Panc1 (cell line): Measurements from ENCODE around the gene RPS6KB1. TPM values are rescaled to one million over a fixed set of nuclear protein-coding genes. Genes with fewer than 3 reads are reported as not detected.
A peak's percentile ranks its signal among the peaks of the same experiment; 100 is the strongest.

Source experiments
- ATAC-seq: fragments of 200-7000 bp; cut with Tn5 transposase; 2 replicates; pipeline ENCODE4 v1.9.1; 2020; ENCODE audit warnings: mild to moderate bottlenecking, moderate library complexity
- BruUV-seq: library from RNA; stranded (reverse); fragments of 400-500 nt; replicated peaks from 2 replicates; lab custom pipeline; 2021; lab: Mats Ljungman, UMichigan
- CTCF ChIA-PET: fragments of 300-600 bp; sonication (Branson Sonifier 250); formaldehyde crosslinking; loops from one replicate; lab custom pipeline; 2022; ENCODE audit warnings: antibody characterized with exemption; lab: Charles Lee
- POLR2A ChIA-PET: fragments of 300-600 bp; sonication (Branson Sonifier 250); formaldehyde crosslinking; loops from one replicate; lab custom pipeline; 2022; ENCODE audit warnings: antibody characterized with exemption; lab: Charles Lee
- DNase-seq: peaks from one replicate; pipeline ENCODE4 v3.0.0-alpha.2; 2010; ENCODE audit warnings: low read depth, low spot score
- H3K27ac ChIP-seq: 2 replicates; pipeline ENCODE4 v1.5.1; 2011; ENCODE audit warnings: mild to moderate bottlenecking, low read length, inconsistent platforms
- H3K27me3 ChIP-seq: fragments of 200-500 bp; sonication (Bioruptor generic); 2 replicates; pipeline ENCODE4 v1.6.0; 2014; ENCODE audit warnings: low read length, inconsistent platforms; ENCODE audit not compliant: control insufficient read depth, insufficient read depth
- H3K36me3 ChIP-seq: fragments of 200-500 bp; sonication (Bioruptor generic); 2 replicates; pipeline ENCODE4 v1.5.1; 2014; ENCODE audit warnings: inconsistent platforms, mild to moderate bottlenecking, low read length, moderate library complexity; ENCODE audit not compliant: control insufficient read depth, insufficient read depth
- H3K4me1 ChIP-seq: 2 replicates; pipeline ENCODE4 v1.5.1; 2011; ENCODE audit warnings: inconsistent platforms, mild to moderate bottlenecking, low read length, moderate library complexity; ENCODE audit not compliant: control insufficient read depth, insufficient read depth
- H3K4me3 ChIP-seq, 2 experiments: 2 replicates each; pipeline ENCODE4 v1.5.1; 2011 to 2012; ENCODE audit warnings: low read depth in 2 of 2, low read length in 2 of 2, mild to moderate bottlenecking in 2 of 2, inconsistent platforms in 1 of 2, moderate library complexity in 1 of 2
- H3K9me3 ChIP-seq: fragments of 200-500 bp; sonication (Bioruptor generic); 2 replicates; pipeline ENCODE4 v1.5.1; 2014; ENCODE audit warnings: low read depth, mild to moderate bottlenecking, inconsistent platforms, low read length, moderate library complexity; ENCODE audit not compliant: control insufficient read depth, insufficient read depth
- CTCF ChIP-seq: fragments of 450-650 bp; IDR thresholded peaks from 2 replicates; pipeline ENCODE4 v1.5.1; 2017; ENCODE audit warnings: mild to moderate bottlenecking
- POLR2AphosphoS5 ChIP-seq: IDR thresholded peaks from 2 replicates; pipeline ENCODE4 v1.6.1; 2012; ENCODE audit warnings: mild to moderate bottlenecking, low read depth, low read length, moderate library complexity
- REST ChIP-seq, 2 experiments: IDR thresholded peaks; 2 replicates each; pipeline ENCODE4 v1.6.1; 2011 to 2012; ENCODE audit warnings: low read depth in 2 of 2, control low read depth in 1 of 2, low read length in 1 of 2, mild to moderate bottlenecking in 1 of 2, moderate library complexity in 1 of 2; ENCODE audit not compliant: insufficient read depth in 1 of 2
- SIN3A ChIP-seq: IDR thresholded peaks from 2 replicates; pipeline ENCODE4 v1.6.1; 2012; ENCODE audit warnings: low read depth, mild to moderate bottlenecking, low read length, moderate library complexity, borderline replicate concordance; ENCODE audit not compliant: insufficient read depth
- TCF7L2 ChIP-seq: IDR thresholded peaks from 2 replicates; pipeline ENCODE4 v1.6.1; 2011; ENCODE audit warnings: mild to moderate bottlenecking, low read depth, low read length, inconsistent platforms
- in situ Hi-C: cut with HindIII; loops from 2 replicates; pipeline ENCODE4 v1.10.0; 2016; ENCODE audit warnings: low sequenced_read_pairs, low pct_unique_long_range_greater_than_20kb
- intact Hi-C: fragments of 100-400 bp; cut with micrococcal nuclease; formaldehyde crosslinking; loops from one replicate; pipeline ENCODE4 v1.10.0; 2022; ENCODE audit not compliant: unreplicated experiment
- total RNA-seq: library from RNA; stranded (reverse); gene quantifications from one replicate; pipeline ENCODE4 v1.2.1, GENCODE V29; 2021; ENCODE audit not compliant: unreplicated experiment

RPS6KB1 gene
- total RNA-seq, 1 experiment from 2014 or later, result 34.6 TPM

- Histone ChIP-seq H3K36me3 (peaks cover 14% of the 10 kb centered on the region), H3K9me3 (no peaks in the 10 kb centered on the region), H3K27ac (peak overlapping the region; percentile 86), H3K27me3 (no peaks in the 10 kb centered on the region), H3K4me3 (peak overlapping the region; percentile 68 to 89), H3K4me1 (peaks cover 8% of the 10 kb centered on the region)
- DNase-seq, result no peak
- CTCF ChIA-PET, result interaction anchor here (0.7 kb wide), 1 partner anchor 140 kb away, joined by 3 read pairs; no protein-coding TSS in a partner anchor
- ATAC-seq, result no peak
- in situ Hi-C loops (no loop called here), intact Hi-C loops (no loop called here)
- no TSS peak for BruUV-seq
- TF ChIP-seq POLR2AphosphoS5 (no peak), SIN3A (0 out of 2 replicates have a peak, but pooled peaks have one; percentile 47)
- POLR2A ChIA-PET, result interaction anchor here (0.9 kb wide), 1 partner anchor 49 kb away, joined by 3 read pairs; no protein-coding TSS in a partner anchor
Measured at GRCh38 chr17:59893676-59894100, 767 bp downstream of the RPS6KB1 start.

GRCh38 chr17:59897090-59897489, 4.2 kb downstream of the RPS6KB1 start:
- intact Hi-C loops, result no loop called here
- ATAC-seq (no peak), DNase-seq (no peak)
- 0 out of 2 replicates have a peak overlapping the region, but pooled peaks have one; percentile 20 for H3K27ac ChIP-seq
- peaks cover 13% of the 10 kb centered on the region for H3K36me3 ChIP-seq
- POLR2A ChIA-PET, result no interaction called here
- no peak for TF ChIP-seq TCF7L2
- TF ChIP-seq REST (IDR thresholded peaks at IDR 0.05; ENCODE audit: insufficient read depth in 1 of 2, low read depth in 2 of 2, low read length in 1 of 2), result no peak
- TF ChIP-seq CTCF, result no peak
- TF ChIP-seq SIN3A, result no peak
- TF ChIP-seq POLR2AphosphoS5, result no peak
- BruUV-seq, result TSS peak; percentile 33
- no peaks in the 10 kb centered on the region for H3K27me3 ChIP-seq
- in situ Hi-C loops, result no loop called here
- H3K4me1 ChIP-seq, result peaks cover 5% of the 10 kb centered on the region
- CTCF ChIA-PET, result no interaction called here
- no peaks in the 10 kb centered on the region for H3K9me3 ChIP-seq
- no peak overlapping the region for H3K4me3 ChIP-seq

GRCh38 chr17:59899099-59899498, 6.2 kb downstream of the RPS6KB1 start:
- in situ Hi-C loops (no loop called here), intact Hi-C loops (no loop called here)
- DNase-seq (no peak), ATAC-seq (no peak)
- Histone ChIP-seq H3K4me1 (peaks cover 5% of the 10 kb centered on the region), H3K27ac (no peak overlapping the region), H3K36me3 (peaks cover 2% of the 10 kb centered on the region; the same call in 1 of the 2 replicates), H3K9me3 (no peaks in the 10 kb centered on the region), H3K4me3 (no peak overlapping the region), H3K27me3 (no peaks in the 10 kb centered on the region)
- TF ChIP-seq REST (IDR thresholded peaks at IDR 0.05; ENCODE audit: insufficient read depth in 1 of 2, low read depth in 2 of 2, low read length in 1 of 2) (no peak), TCF7L2 (no peak), POLR2AphosphoS5 (no peak), SIN3A (no peak), CTCF (no peak)
- POLR2A ChIA-PET, result no interaction called here
- CTCF ChIA-PET, result no interaction called here
- BruUV-seq, result no TSS peak
